Pancreas (tissue), 10 donors: ENCODE data around the gene PARP15. TPM values are rescaled to one million over a fixed set of nuclear protein-coding genes. Genes with fewer than 3 reads are reported as not detected.
"Not testable (repeated sequence)": the region's sequence is repeated elsewhere in the genome, so short reads cannot be mapped to it uniquely, and the experiment has no call there.

Experiments used
- ATAC-seq, 4 donors: fragments of 200-7000 bp; cut with Tn5 transposase; one replicate each; pipeline versions ENCODE4 v1.8.0 to v1.9.1; 2020; ENCODE audit warnings: mild to moderate bottlenecking in 4 of 4, moderate library complexity in 4 of 4
- DNase-seq, 6 donors: peaks; one replicate each; pipeline ENCODE4 v3.0.0-alpha.2; 2020
- FAIRE-seq: peaks from 2 replicates; lab custom pipeline; 2012; peaks lifted over from hg19 to GRCh38; lab: Jason Lieb, UNC
- H3K27ac ChIP-seq, 4 donors: fragments of 200-600 bp; sonication (generic); 1 replicate in 3 of 4; 2 replicates in 1 of 4; pipeline versions ENCODE4 v1.5.0 to v1.8.0; 2020
- H3K27me3 ChIP-seq, 4 donors: fragments of 200-600 bp; one replicate each; pipeline ENCODE4 v1.8.0; 2021
- H3K36me3 ChIP-seq, 3 donors: fragments of 200-600 bp; sonication (generic) in 1 of 3; one replicate each; pipeline versions ENCODE4 v1.5.0 to v1.8.0; 2020 to 2021
- H3K4me1 ChIP-seq, 3 donors: fragments of 200-600 bp; one replicate each; pipeline ENCODE4 v1.8.0; 2021
- H3K4me3 ChIP-seq, 4 donors: fragments of 200-600 bp; sonication (generic) in 2 of 4; one replicate each; pipeline versions ENCODE4 v1.5.0 to v1.8.0; 2020 to 2021
- H3K9me3 ChIP-seq, 4 donors: fragments of 200-600 bp; one replicate each; pipeline ENCODE4 v1.8.0; 2021
- CTCF ChIP-seq, 4 donors: fragments of 200-600 bp; sonication (generic) in 3 of 4; IDR thresholded peaks; one replicate each; pipeline versions ENCODE4 v1.5.0 to v1.8.0; 2021; ENCODE audit warnings: antibody characterized with exemption in 4 of 4
- WGBS, 2 donors: extraction: QIAGEN DNeasy Blood & Tissue Kit; methylation state at CpG; one replicate each; pipeline ENCODE4 v1.1.7; 2013; 5-methylcytosine and 5-hydroxymethylcytosine counted together
- intact Hi-C, 3 donors: fragments of 100-400 bp; cut with DNase I; formaldehyde crosslinking; loops; one replicate each; pipeline versions ENCODE4 v1.11.1 to v1.14.2; 2022
- polyA plus RNA-seq, 2 donors: library from polyadenylated mRNA; stranded (reverse); fragments of 200-250 nt; gene quantifications; one replicate each; pipeline ENCODE4 v1.2.3, GENCODE V29; 2013
- total RNA-seq, 6 donors: library from RNA; stranded (reverse); fragmentation: NEBNext Ultra II Directional in 4 of 6; extraction: Animal tissue kit (Norgen Biotek cat#: 25700) in 4 of 6; gene quantifications; one replicate each; pipeline versions ENCODE4 v1.2.1 to v1.2.4, GENCODE V29; 2021 to 2023
- donor health status: healthy with polysubstance abuse.
- donor health status: DM: no; HTN: no; CAD: no; lungs with moderate emphysema.
- donor health status: DM: no; HTN: no; CAD: no.
- donor health status: control.
- donor health status: control.
- donor health status: Bipolar disorder and iron deficiency.
- donor health status: DM: yes; HTN: yes; CAD: no.
- donor health status: DM: no; HTN: no; CAD: no.
- donor health status: DM: no; HTN: no; CAD: no.
- donor health status: DM: yes; HTN: yes; CAD: no.

The PARP15 gene
- total and polyA plus RNA-seq, 8 donors, result 0.14 to 0.80 (median 0.62) TPM

- no peaks in the 10 kb centered on the region for H3K27me3 ChIP-seq
- H3K27ac ChIP-seq, result no peak overlapping the region
- no peak overlapping the region for H3K4me3 ChIP-seq
- intact Hi-C loops, result no loop called here
- WGBS, 2 donors, result 85 to 89% methylated on average over 2 of the region's 2 CpGs
- DNase-seq (no peak), ATAC-seq (no peak), FAIRE-seq (no peak)
- no peak for TF ChIP-seq CTCF (IDR thresholded peaks at IDR 0.05)
- H3K9me3 ChIP-seq, result no peaks in the 10 kb centered on the region
- peaks cover 0 to 12% (median 9%) of the 10 kb centered on the region in 3 donors for H3K4me1 ChIP-seq
- H3K36me3 ChIP-seq, result no peaks in the 10 kb centered on the region
Measured at GRCh38 chr3:122642935-122643334, 65.5 kb downstream of the PARP15 start.

- no peaks in the 10 kb centered on the region for H3K27me3 ChIP-seq
- DNase-seq (no peak), FAIRE-seq (no peak), ATAC-seq (peak in 1 of 4 donors; percentile 57)
- no peak for TF ChIP-seq CTCF (IDR thresholded peaks at IDR 0.05)
- H3K27ac ChIP-seq, result no peak overlapping the region
- intact Hi-C loops, result no loop called here
- peaks cover 0 to 17% (median 3%) of the 10 kb centered on the region in 3 donors for H3K4me1 ChIP-seq
- H3K4me3 ChIP-seq, result no peak overlapping the region
- no peaks in the 10 kb centered on the region for H3K9me3 ChIP-seq
- 78 to 82% methylated on average over 5 of the region's 5 CpGs for WGBS, 2 donors
- no peaks in the 10 kb centered on the region for H3K36me3 ChIP-seq
Measured at GRCh38 chr3:122646146-122646988, 68.9 kb downstream of the PARP15 start.

GRCh38 chr3:122651233-122651907 is 73.9 kb downstream of the PARP15 start:
- H3K36me3 ChIP-seq, H3K4me3 ChIP-seq, FAIRE-seq, H3K9me3 ChIP-seq, intact Hi-C loops, H3K27me3 ChIP-seq: not testable (repeated sequence)
- WGBS, 2 donors, result 39 to 42% methylated on average over 11 of the region's 11 CpGs
- peaks cover 0 to 13% (median 7%) of the 10 kb centered on the region in 3 donors for H3K4me1 ChIP-seq
- ATAC-seq, result peak; percentile 77 to 99 (median 88)
- H3K27ac ChIP-seq, result peak overlapping the region in 2 of 4 donors; percentile 15 to 29
- DNase-seq, result peak in 4 of 6 donors; percentile 11 to 53 (median 37)

GRCh38 chr3:122651962-122652361 is 74.5 kb downstream of the PARP15 start:
- H3K36me3 ChIP-seq, H3K4me1 ChIP-seq, intact Hi-C loops, H3K9me3 ChIP-seq, H3K27me3 ChIP-seq, FAIRE-seq: not testable (repeated sequence)
- Histone ChIP-seq H3K4me3 (peak overlapping the region in 1 of 4 donors; percentile 4), H3K27ac (peak overlapping the region in 2 of 4 donors; percentile 15 to 43)
- 41 to 42% methylated on average over 6 of the region's 6 CpGs for WGBS, 2 donors
- ATAC-seq (peak in 1 of 4 donors; percentile 41), DNase-seq (peak in 2 of 6 donors; percentile 33 to 35)

- WGBS, 2 donors, result 88 to 91% methylated on average over 4 of the region's 4 CpGs
- H3K4me1 ChIP-seq, H3K36me3 ChIP-seq, DNase-seq, H3K27ac ChIP-seq, H3K27me3 ChIP-seq, intact Hi-C loops, ATAC-seq, FAIRE-seq, H3K9me3 ChIP-seq, H3K4me3 ChIP-seq: not testable (repeated sequence)
Measured at GRCh38 chr3:122658336-122658735, 80.9 kb downstream of the PARP15 start.

- no peak for TF ChIP-seq CTCF (IDR thresholded peaks at IDR 0.05)
- Histone ChIP-seq H3K27me3 (no peaks in the 10 kb centered on the region), H3K9me3 (no peaks in the 10 kb centered on the region), H3K4me3 (no peak overlapping the region), H3K27ac (no peak overlapping the region), H3K36me3 (no peaks in the 10 kb centered on the region), H3K4me1 (no peaks in the 10 kb centered on the region)
- DNase-seq (peak in 1 of 6 donors; percentile 17), FAIRE-seq (no peak), ATAC-seq (peak in 2 of 4 donors; percentile 57 to 78)
- intact Hi-C loops, result loop anchor here in 1 of 3 donors (5.0 kb wide), 1 partner anchor 93 kb away; no protein-coding TSS in a partner anchor
- 33 to 52% methylated on average over 14 of the region's 14 CpGs for WGBS, 2 donors
Measured at GRCh38 chr3:122660297-122660974, 83.0 kb downstream of the PARP15 start.
